Osteoblast (primary cell): Measurements from ENCODE around the gene PRRG1. TPM values are rescaled to one million over a fixed set of nuclear protein-coding genes. Genes with fewer than 3 reads are reported as not detected.
"Not testable (repeated sequence)": the region's sequence is repeated elsewhere in the genome, so short reads cannot be mapped to it uniquely, and the experiment has no call there.

Experiments used
- DNase-seq: peaks from one replicate; pipeline ENCODE4 v3.0.0; 2011; ENCODE audit warnings: low spot score, mixed read lengths; ENCODE audit not compliant: insufficient read length; ENCODE audit errors: missing footprints
- H2AFZ ChIP-seq: 2 replicates; pipeline ENCODE4 v1.6.0; 2011; ENCODE audit warnings: mild to moderate bottlenecking, low read length
- H3K27ac ChIP-seq: 2 replicates; pipeline ENCODE4 v1.5.1; 2011; ENCODE audit warnings: mild to moderate bottlenecking, low read depth, low read length, moderate library complexity
- H3K27me3 ChIP-seq: 2 replicates; pipeline ENCODE4 v1.6.0; 2012; ENCODE audit warnings: mild to moderate bottlenecking, control low read depth, inconsistent platforms, low read length, moderate library complexity; ENCODE audit not compliant: insufficient read depth
- H3K36me3 ChIP-seq: 2 replicates; pipeline ENCODE4 v1.5.1; 2011; ENCODE audit warnings: mild to moderate bottlenecking, low read length, control low read depth, moderate library complexity; ENCODE audit not compliant: insufficient read depth
- H3K4me1 ChIP-seq: 2 replicates; pipeline ENCODE4 v1.5.1; 2011; ENCODE audit warnings: mild to moderate bottlenecking, low read length, control low read depth, moderate library complexity; ENCODE audit not compliant: insufficient read depth
- H3K4me2 ChIP-seq: 2 replicates; pipeline ENCODE4 v1.6.0; 2011; ENCODE audit warnings: mild to moderate bottlenecking, low read length; ENCODE audit not compliant: insufficient read depth
- H3K4me3 ChIP-seq: fragments of 200-600 bp; sonication (generic); 3 replicates; pipeline ENCODE4 v1.5.1; 2012; ENCODE audit warnings: mild to moderate bottlenecking, low read length, inconsistent platforms; ENCODE audit not compliant: insufficient read depth
- H3K79me2 ChIP-seq: 2 replicates; pipeline ENCODE4 v1.6.0; 2012; ENCODE audit warnings: mild to moderate bottlenecking, low read length, control low read depth, inconsistent platforms; ENCODE audit not compliant: insufficient read depth
- H3K9me3 ChIP-seq: 2 replicates; pipeline ENCODE4 v1.5.1; 2011; ENCODE audit warnings: low read depth, low read length, control low read depth
- H4K20me1 ChIP-seq: 2 replicates; pipeline ENCODE4 v1.6.0; 2012; ENCODE audit warnings: mild to moderate bottlenecking, low read length, control low read depth; ENCODE audit not compliant: insufficient read depth
- CTCF ChIP-seq: IDR thresholded peaks from 2 replicates; pipeline ENCODE4 v1.5.1; 2011; ENCODE audit warnings: mild to moderate bottlenecking, low read depth, low read length, moderate library complexity; ENCODE audit errors: extremely low read depth
- total RNA-seq: library from RNA; depleted of rRNA; stranded (reverse); fragments of >200 nt; gene quantifications from 2 replicates; pipeline ENCODE4 v1.2.3, GENCODE V29; 2012

PRRG1 gene
- total RNA-seq, 1 donor: 16.3 TPM

DNA sequence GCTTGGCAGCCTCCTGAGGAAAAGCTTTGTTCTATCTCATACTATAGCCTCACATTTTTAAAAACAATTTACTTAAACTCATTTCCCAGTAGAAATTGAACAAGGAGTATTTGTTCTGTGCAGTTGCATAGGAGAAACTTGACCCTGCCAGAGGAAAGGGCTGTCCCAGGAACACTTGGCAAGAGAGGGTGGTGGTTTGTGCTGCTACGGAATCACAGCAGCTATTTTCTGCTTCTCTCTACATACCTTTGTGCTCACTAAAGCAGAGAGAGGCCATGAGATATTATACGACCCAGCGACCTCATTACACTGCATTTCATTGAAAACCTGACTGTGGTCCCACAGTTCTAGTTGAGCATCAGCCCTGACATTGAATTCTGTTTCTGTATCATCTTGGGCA is 139.2 kb downstream of the PRRG1 start:
- no peak for DNase-seq

DNA sequence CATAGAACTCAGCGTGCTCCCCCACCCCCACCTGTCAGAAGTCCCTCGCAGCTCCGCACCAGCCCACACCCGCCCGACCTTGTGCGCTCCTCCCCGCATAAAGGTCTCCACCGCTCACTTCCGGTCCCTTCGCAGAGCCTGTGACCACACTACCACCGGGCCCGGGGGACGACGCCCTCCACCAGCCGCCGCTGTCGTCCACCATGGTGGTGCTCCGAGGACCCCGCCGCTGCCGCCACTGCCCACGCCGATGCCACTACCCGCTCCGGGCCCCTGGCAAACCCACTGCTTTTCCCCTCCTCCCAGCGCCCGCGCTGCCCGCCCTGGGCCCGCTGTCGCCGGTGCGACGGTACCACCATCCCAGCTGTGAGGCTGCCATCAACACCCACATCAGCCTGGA is 142.5 kb downstream of the PRRG1 start:
- no peak for DNase-seq
- no peak overlapping the region for H3K4me2 ChIP-seq
- no peak overlapping the region for H2AFZ ChIP-seq
- H3K9me3 ChIP-seq: no peaks in the 10 kb centered on the region
- H3K27me3 ChIP-seq: no peaks in the 10 kb centered on the region
- no peaks in the 10 kb centered on the region for H3K4me1 ChIP-seq
- no peaks in the 10 kb centered on the region for H3K79me2 ChIP-seq
- no peaks in the 10 kb centered on the region for H4K20me1 ChIP-seq
- H3K27ac ChIP-seq: no peak overlapping the region
- H3K4me3 ChIP-seq: no peak overlapping the region
- no peak for TF ChIP-seq CTCF
- no peaks in the 10 kb centered on the region for H3K36me3 ChIP-seq

More for the DNA sequence above, 139.2 kb downstream of the PRRG1 start:
- H3K4me2 ChIP-seq: no peak overlapping the region
- TF ChIP-seq CTCF: no peak
- H3K27ac ChIP-seq: no peak overlapping the region
- H3K9me3 ChIP-seq: no peaks in the 10 kb centered on the region
- no peak overlapping the region for H2AFZ ChIP-seq
- H3K4me1 ChIP-seq: no peaks in the 10 kb centered on the region
- no peaks in the 10 kb centered on the region for H3K36me3 ChIP-seq
- H4K20me1 ChIP-seq: no peaks in the 10 kb centered on the region
- no peaks in the 10 kb centered on the region for H3K27me3 ChIP-seq
- H3K79me2 ChIP-seq: no peaks in the 10 kb centered on the region
- no peak overlapping the region for H3K4me3 ChIP-seq

DNA sequence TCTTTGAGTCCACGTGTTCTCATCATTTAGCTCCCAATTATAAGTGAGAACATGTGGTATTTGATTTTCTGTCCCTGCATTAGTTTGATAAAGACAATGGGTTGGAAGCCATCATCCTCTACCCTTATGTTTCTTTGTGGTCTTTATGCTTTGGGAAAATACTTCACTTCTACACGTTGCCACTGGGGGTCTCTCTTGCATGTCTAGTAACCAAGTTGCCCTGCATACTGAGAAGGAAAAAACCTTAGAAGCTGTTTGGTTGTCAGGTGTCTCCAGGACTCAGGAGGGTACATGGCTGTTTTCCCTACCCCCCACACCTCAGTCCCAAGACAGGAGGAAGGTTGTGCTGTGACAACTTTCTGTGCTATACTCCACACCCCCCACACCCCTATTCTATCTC is 146.6 kb downstream of the PRRG1 start:
- not testable (repeated sequence) for H3K36me3 ChIP-seq, H3K4me3 ChIP-seq, H3K9me3 ChIP-seq, H3K4me1 ChIP-seq, H4K20me1 ChIP-seq, H2AFZ ChIP-seq, H3K79me2 ChIP-seq, H3K27me3 ChIP-seq, H3K4me2 ChIP-seq, DNase-seq, H3K27ac ChIP-seq
- TF ChIP-seq CTCF: peak; percentile 25

- not testable (repeated sequence) for H3K79me2 ChIP-seq, H4K20me1 ChIP-seq, H3K27me3 ChIP-seq, H2AFZ ChIP-seq, H3K27ac ChIP-seq, H3K36me3 ChIP-seq, DNase-seq, H3K4me1 ChIP-seq, H3K9me3 ChIP-seq, H3K4me3 ChIP-seq, H3K4me2 ChIP-seq
Observed at GRCh38 chrX:37497126-37497525, 148.0 kb downstream of the PRRG1 start.

- not testable (repeated sequence) for DNase-seq, H3K4me3 ChIP-seq, H3K27ac ChIP-seq, H3K4me1 ChIP-seq, H3K36me3 ChIP-seq, H3K27me3 ChIP-seq, H3K79me2 ChIP-seq, H2AFZ ChIP-seq, H3K9me3 ChIP-seq, H3K4me2 ChIP-seq, H4K20me1 ChIP-seq
Observed at GRCh38 chrX:37498323-37498722, 149.2 kb downstream of the PRRG1 start.

GRCh38 chrX:37499649-37500048 is 150.5 kb downstream of the PRRG1 start:
- not testable (repeated sequence) for H3K4me2 ChIP-seq, H3K79me2 ChIP-seq, H3K4me3 ChIP-seq, H3K27ac ChIP-seq, DNase-seq, H2AFZ ChIP-seq, H3K27me3 ChIP-seq, H3K9me3 ChIP-seq, H4K20me1 ChIP-seq, H3K4me1 ChIP-seq, H3K36me3 ChIP-seq
